K562 (cell line): ENCODE measurements around the gene ACP4. TPM values are rescaled to one million over a fixed set of nuclear protein-coding genes. Genes with fewer than 3 reads are reported as not detected.

ENCODE experiments used
- CBFA2T2 ChIP-seq: fragments of 450-650 bp; conservative IDR thresholded peaks from 2 replicates; pipeline ENCODE4 v1.6.1; 2017; ENCODE audit warnings: mild to moderate bottlenecking
- CHD2 ChIP-seq: IDR thresholded peaks from 2 replicates; pipeline ENCODE4 v1.6.1; 2011; ENCODE audit warnings: low read depth, low read length
- FOSL1 ChIP-seq: fragments of 200-800 bp; sonication (Bioruptor generic); conservative IDR thresholded peaks from 2 replicates; pipeline ENCODE4 v1.6.1; 2016; ENCODE audit warnings: missing genetic modification characterization, missing compliant biosample characterization
- HEY1 ChIP-seq: fragments of 250-450 bp; sonication (Bioruptor Pico); IDR thresholded peaks from 2 replicates; pipeline ENCODE4 v1.5.0; 2020; ENCODE audit warnings: mild to moderate bottlenecking, moderate library complexity, borderline replicate concordance
- MBD2 ChIP-seq: sonication (generic); IDR thresholded peaks from 2 replicates; pipeline ENCODE4 v1.6.1; 2016; ENCODE audit warnings: low read depth, borderline replicate concordance
- NFIC ChIP-seq: fragments of 450-650 bp; IDR thresholded peaks from 2 replicates; pipeline ENCODE4 v1.6.1; 2017; ENCODE audit warnings: mild to moderate bottlenecking, inconsistent platforms
- NFXL1 ChIP-seq: fragments of 450-650 bp; formaldehyde crosslinking; IDR thresholded peaks from 2 replicates; pipeline ENCODE4 v1.4.0; 2021; ENCODE audit warnings: mild to moderate bottlenecking
- PTBP1 ChIP-seq: fragments of 200-400 bp; formaldehyde crosslinking; IDR thresholded peaks from 2 replicates; pipeline ENCODE4 v1.6.1; 2017; ENCODE audit warnings: low read depth, low read length
- SMARCA5 ChIP-seq: fragments of 450-650 bp; IDR thresholded peaks from 2 replicates; pipeline ENCODE4 v1.6.1; 2016
- SUPT5H ChIP-seq: fragments of 450-650 bp; IDR thresholded peaks from 2 replicates; pipeline ENCODE4 v1.6.1; 2016
- TFAM ChIP-seq: fragments of 250-450 bp; sonication (Bioruptor Pico); conservative IDR thresholded peaks from 2 replicates; pipeline ENCODE4 v1.5.0; 2021; ENCODE audit warnings: mild to moderate bottlenecking, moderate library complexity
- ZBTB26 ChIP-seq: fragments of 450-650 bp; formaldehyde crosslinking; IDR thresholded peaks from 2 replicates; pipeline ENCODE4 v1.4.0; 2022; ENCODE audit warnings: missing genetic modification characterization
- ZNF407 ChIP-seq: fragments of 450-650 bp; IDR thresholded peaks from 2 replicates; pipeline ENCODE4 v1.6.1; 2016; ENCODE audit warnings: low read depth
- polyA plus RNA-seq, 8 experiments: library from polyadenylated mRNA; depleted of rRNA in 4 of 8; stranded (reverse) in 5 of 8; unstranded in 3 of 8; fragments of >200 nt; fragmentation: Nextera tagmentation in 2 of 8; fragmentation: Illumina TruSeq in 1 of 8; extraction: Ambion mirVana in 2 of 8; extraction: Trizol in 1 of 8; gene quantifications; 2 replicates each; pipeline versions ENCODE4 v1.2.1 to v1.2.3, GENCODE V29; 2011 to 2014; ENCODE audit warnings: inconsistent platforms in 1 of 8, missing spikeins in 1 of 8
- total RNA-seq, 7 experiments: library from RNA; depleted of rRNA in 6 of 7; stranded (reverse); fragments of >200 nt in 6 of 7; fragmentation: Illumina TruSeq in 2 of 7; extraction: Trizol in 2 of 7; gene quantifications; 2 replicates each; pipeline versions ENCODE4 v1.2.1 to v1.2.3, GENCODE V29; 2011 to 2021; ENCODE audit warnings: low replicate concordance in 1 of 7
- TF ChIP-seq, protein P1 (sequence below): sonication (generic); formaldehyde crosslinking; IDR thresholded peaks from 2 replicates; pipeline ENCODE4 v1.8.1; 2023; ENCODE audit warnings: mild to moderate bottlenecking, missing genetic modification reagents
- TF ChIP-seq, protein P2 (sequence below): IDR thresholded peaks from 2 replicates; pipeline ENCODE4 v1.6.1; 2016; ENCODE audit warnings: missing genetic modification characterization, missing compliant biosample characterization

The ACP4 gene
- total and polyA plus RNA-seq, 9 of the 15 experiments (the other 6 are each of a cell fraction or from before 2014, with no cell fraction given): not detected

DNA sequence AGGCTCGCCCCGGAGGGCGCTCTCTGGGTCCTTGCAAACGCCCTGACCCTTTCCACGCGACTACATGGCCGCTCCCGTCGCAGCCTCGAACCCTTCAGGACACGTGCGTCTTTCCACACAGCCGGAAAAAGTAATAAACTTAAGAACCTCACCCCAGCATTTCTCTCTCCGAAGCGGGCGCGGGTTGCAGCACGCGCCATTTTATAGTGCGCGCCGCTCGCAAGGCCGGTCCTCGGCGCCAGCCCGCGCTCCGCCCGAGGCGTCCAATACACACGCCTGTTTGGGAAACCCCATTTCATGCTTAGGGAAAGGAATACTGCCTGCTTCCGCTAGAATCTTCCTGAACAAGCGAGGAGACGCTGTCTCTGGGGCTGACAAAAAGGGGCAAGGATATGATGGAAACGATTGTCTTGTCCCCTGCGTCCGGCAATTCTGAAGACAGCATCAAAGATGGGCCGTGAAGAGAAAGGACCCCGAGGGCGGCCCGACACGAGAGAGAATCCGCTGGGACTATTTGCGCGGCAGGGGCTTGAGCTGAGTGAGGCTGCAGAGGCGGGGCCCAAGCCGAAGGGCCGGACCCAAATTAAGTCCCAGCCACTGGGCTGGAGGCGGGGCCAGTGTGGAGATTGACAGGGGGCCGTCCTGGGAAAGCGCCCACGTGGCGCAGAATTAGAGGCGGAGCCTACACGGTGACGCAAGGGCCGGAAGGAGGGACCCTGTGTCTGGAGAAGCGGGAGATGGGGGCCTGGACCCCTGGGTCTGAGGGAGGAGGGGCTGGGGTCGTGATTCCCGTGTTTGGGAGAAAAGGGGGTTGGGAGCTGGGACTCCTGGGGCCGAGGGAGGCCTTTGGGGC is 14.4 kb downstream of the ACP4 start (continued):
- no peak for TF ChIP-seq ZNF407
- TF ChIP-seq FOSL1 (tag): no peak
- no peak; the same call in 1 of the 2 replicates for TF ChIP-seq NFXL1 (CRISPR knock-in tag)
- TF ChIP-seq MBD2: peak; percentile 82
- peak; percentile 45 for TF ChIP-seq CBFA2T2
- TF ChIP-seq SMARCA5: no peak
- TF ChIP-seq HEY1 (CRISPR knock-in tag): no peak
- TF ChIP-seq TFAM: no peak
- TF ChIP-seq, protein P1, sequence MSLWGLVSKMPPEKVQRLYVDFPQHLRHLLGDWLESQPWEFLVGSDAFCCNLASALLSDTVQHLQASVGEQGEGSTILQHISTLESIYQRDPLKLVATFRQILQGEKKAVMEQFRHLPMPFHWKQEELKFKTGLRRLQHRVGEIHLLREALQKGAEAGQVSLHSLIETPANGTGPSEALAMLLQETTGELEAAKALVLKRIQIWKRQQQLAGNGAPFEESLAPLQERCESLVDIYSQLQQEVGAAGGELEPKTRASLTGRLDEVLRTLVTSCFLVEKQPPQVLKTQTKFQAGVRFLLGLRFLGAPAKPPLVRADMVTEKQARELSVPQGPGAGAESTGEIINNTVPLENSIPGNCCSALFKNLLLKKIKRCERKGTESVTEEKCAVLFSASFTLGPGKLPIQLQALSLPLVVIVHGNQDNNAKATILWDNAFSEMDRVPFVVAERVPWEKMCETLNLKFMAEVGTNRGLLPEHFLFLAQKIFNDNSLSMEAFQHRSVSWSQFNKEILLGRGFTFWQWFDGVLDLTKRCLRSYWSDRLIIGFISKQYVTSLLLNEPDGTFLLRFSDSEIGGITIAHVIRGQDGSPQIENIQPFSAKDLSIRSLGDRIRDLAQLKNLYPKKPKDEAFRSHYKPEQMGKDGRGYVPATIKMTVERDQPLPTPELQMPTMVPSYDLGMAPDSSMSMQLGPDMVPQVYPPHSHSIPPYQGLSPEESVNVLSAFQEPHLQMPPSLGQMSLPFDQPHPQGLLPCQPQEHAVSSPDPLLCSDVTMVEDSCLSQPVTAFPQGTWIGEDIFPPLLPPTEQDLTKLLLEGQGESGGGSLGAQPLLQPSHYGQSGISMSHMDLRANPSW (CRISPR knock-in tag): no peak
- TF ChIP-seq, protein P2, sequence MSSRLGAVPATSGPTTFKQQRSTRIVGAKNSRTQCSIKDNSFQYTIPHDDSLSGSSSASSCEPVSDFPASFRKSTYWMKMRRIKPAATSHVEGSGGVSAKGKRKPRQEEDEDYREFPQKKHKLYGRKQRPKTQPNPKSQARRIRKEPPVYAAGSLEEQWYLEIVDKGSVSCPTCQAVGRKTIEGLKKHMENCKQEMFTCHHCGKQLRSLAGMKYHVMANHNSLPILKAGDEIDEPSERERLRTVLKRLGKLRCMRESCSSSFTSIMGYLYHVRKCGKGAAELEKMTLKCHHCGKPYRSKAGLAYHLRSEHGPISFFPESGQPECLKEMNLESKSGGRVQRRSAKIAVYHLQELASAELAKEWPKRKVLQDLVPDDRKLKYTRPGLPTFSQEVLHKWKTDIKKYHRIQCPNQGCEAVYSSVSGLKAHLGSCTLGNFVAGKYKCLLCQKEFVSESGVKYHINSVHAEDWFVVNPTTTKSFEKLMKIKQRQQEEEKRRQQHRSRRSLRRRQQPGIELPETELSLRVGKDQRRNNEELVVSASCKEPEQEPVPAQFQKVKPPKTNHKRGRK (tag): no peak
- TF ChIP-seq SUPT5H: peak; percentile 99
- TF ChIP-seq NFIC: peak; percentile 58
- TF ChIP-seq ZBTB26 (CRISPR knock-in tag): 0 out of 2 replicates have a peak, but pooled peaks have one; percentile 59
- TF ChIP-seq PTBP1: no peak; the same call in none of the 2 replicates
- peak; percentile 77 for TF ChIP-seq CHD2
